GM12878 (cell line): ENCODE measurements around the gene ZNF148. TPM values are rescaled to one million over a fixed set of nuclear protein-coding genes. Genes with fewer than 3 reads are reported as not detected.
"Not testable (repeated sequence)": the region's sequence is repeated elsewhere in the genome, so short reads cannot be mapped to it uniquely, and the experiment has no call there.

ENCODE experiments used
- ATAC-seq: fragments of 200-7000 bp; cut with Tn5 transposase; 3 replicates; pipeline ENCODE4 v1.9.1; 2020; ENCODE audit warnings: mild to moderate bottlenecking, moderate library complexity
- BruUV-seq: library from RNA; stranded (reverse); fragments of 400-500 nt; replicated peaks from 2 replicates; lab custom pipeline; 2021; lab: Mats Ljungman, UMichigan
- CTCF ChIA-PET: fragments of 300-600 bp; sonication (Branson Sonifier 250); formaldehyde crosslinking; extraction: SDS; loops from one replicate; lab custom pipeline; 2021; ENCODE audit warnings: inconsistent platforms; lab: Yijun Ruan, JAX
- POLR2A ChIA-PET: fragments of 350-600 bp; formaldehyde crosslinking; extraction: SDS; loops from one replicate; lab custom pipeline; 2021; ENCODE audit warnings: inconsistent platforms; lab: Charles Lee
- RAD21 ChIA-PET: fragments of 300-600 bp; sonication (Branson Sonifier 250); formaldehyde crosslinking; loops from one replicate; lab custom pipeline; 2023; ENCODE audit warnings: antibody characterized with exemption; ENCODE audit not compliant: unreplicated experiment; lab: Charles Lee
- SMC1A ChIA-PET: fragments of 300-600 bp; sonication (Branson Sonifier 250); formaldehyde crosslinking; loops from one replicate; lab custom pipeline; 2023; ENCODE audit not compliant: unreplicated experiment, uncharacterized antibody; lab: Charles Lee
- DNase-seq: peaks from one replicate; pipeline ENCODE4 v3.0.0-alpha.2; 2011; ENCODE audit warnings: low read depth, low spot score
- FAIRE-seq: peaks from 3 replicates; lab custom pipeline; 2011; peaks lifted over from hg19 to GRCh38; lab: Jason Lieb, UNC
- H2AFZ ChIP-seq: 2 replicates; pipeline ENCODE4 v1.6.0; 2011; ENCODE audit warnings: low read depth, low read length, control low read depth; ENCODE audit not compliant: control insufficient read depth
- H3K27ac ChIP-seq: 2 replicates; pipeline ENCODE4 v1.5.1; 2011; ENCODE audit warnings: control low read depth; ENCODE audit not compliant: control insufficient read depth, insufficient read depth
- H3K27me3 ChIP-seq, 2 experiments: replicated peaks in 1 of 2; 2 replicates each; pipeline versions ENCODE4 v1.6.0 to v1.6.1; 2011; ENCODE audit warnings: low read length in 1 of 2; ENCODE audit not compliant: control insufficient read depth in 2 of 2, insufficient read depth in 2 of 2
- H3K36me3 ChIP-seq, 2 experiments: 2 replicates each; pipeline ENCODE4 v1.5.1; 2011; ENCODE audit warnings: low read length in 1 of 2; ENCODE audit not compliant: control insufficient read depth in 2 of 2, insufficient read depth in 2 of 2
- H3K4me1 ChIP-seq: 2 replicates; pipeline ENCODE4 v1.6.1; 2011; ENCODE audit warnings: mild to moderate bottlenecking, low read length, moderate library complexity, mixed read lengths; ENCODE audit not compliant: control insufficient read depth, insufficient read depth
- H3K4me2 ChIP-seq: 2 replicates; pipeline ENCODE4 v1.6.0; 2011; ENCODE audit warnings: control low read depth; ENCODE audit not compliant: control insufficient read depth, insufficient read depth
- H3K4me3 ChIP-seq: fragments of 200-600 bp; sonication (generic); 2 replicates; pipeline ENCODE4 v1.5.1; 2016
- H3K79me2 ChIP-seq: 2 replicates; pipeline ENCODE4 v1.6.0; 2011; ENCODE audit warnings: low read length; ENCODE audit not compliant: control insufficient read depth, insufficient read depth
- H3K9ac ChIP-seq: 2 replicates; pipeline ENCODE4 v1.8.0; 2011; ENCODE audit warnings: low read length, control low read depth, mixed read lengths; ENCODE audit not compliant: control insufficient read depth, insufficient read depth
- H3K9me3 ChIP-seq: replicated peaks from 3 replicates; pipeline ENCODE4 v1.5.1; 2011; ENCODE audit warnings: mild to moderate bottlenecking, low read length; ENCODE audit not compliant: control insufficient read depth, insufficient read depth
- H4K20me1 ChIP-seq: 2 replicates; pipeline ENCODE4 v1.6.0; 2011; ENCODE audit not compliant: control insufficient read depth, insufficient read depth
- CBX5 ChIP-seq: sonication (generic); IDR thresholded peaks from 2 replicates; pipeline ENCODE4 v1.6.1; 2016; ENCODE audit warnings: low read depth, moderate library complexity, mild to moderate bottlenecking, inconsistent platforms
- CEBPB ChIP-seq, 2 experiments: fragments of 150-350 bp in 1 of 2; IDR thresholded peaks; 2 replicates each; pipeline ENCODE4 v1.6.1; 2012 to 2014; ENCODE audit warnings: low read depth in 2 of 2, low read length in 2 of 2, borderline replicate concordance in 1 of 2, inconsistent platforms in 1 of 2
- JUNB ChIP-seq: IDR thresholded peaks from 2 replicates; pipeline ENCODE4 v1.6.1; 2016; ENCODE audit warnings: antibody characterized with exemption, mild to moderate bottlenecking
- POLR2A ChIP-seq: IDR thresholded peaks from 2 replicates; pipeline ENCODE4 v1.6.1; 2011; ENCODE audit warnings: low read depth, mild to moderate bottlenecking, low read length
- SREBF2 ChIP-seq: IDR thresholded peaks from 2 replicates; pipeline ENCODE4 v1.6.1; 2012; ENCODE audit warnings: mild to moderate bottlenecking, low read length
- TARDBP ChIP-seq: IDR thresholded peaks from 2 replicates; pipeline ENCODE4 v1.6.1; 2016; ENCODE audit warnings: borderline replicate concordance
- WGBS: methylation state at CpG from one replicate; pipeline ENCODE4 v1.1.6; 2016; ENCODE audit warnings: low lambda C conversion rate; ENCODE audit not compliant: insufficient replicate concordance, insufficient coverage; ENCODE audit errors: missing lambda C conversion rate; 5-methylcytosine and 5-hydroxymethylcytosine counted together
- in situ Hi-C: fragments of 300-500 bp; cut with MboI; formaldehyde crosslinking; loops from 9 replicates; pipeline ENCODE4 v1.14.3; 2018; ENCODE audit warnings: mixed read lengths
- intact Hi-C: fragments of 100-400 bp; cut with micrococcal nuclease; formaldehyde crosslinking; loops from one replicate; pipeline ENCODE4 v1.14.2; 2022; ENCODE audit not compliant: unreplicated experiment
- polyA plus RNA-seq, 11 experiments: library from polyadenylated mRNA; depleted of rRNA in 4 of 11; unstranded in 6 of 11; stranded (reverse) in 5 of 11; fragments of >200 nt; fragmentation: Nextera tagmentation in 4 of 11; fragmentation: Illumina TruSeq in 1 of 11; extraction: Ambion mirVana in 4 of 11; extraction: Trizol in 1 of 11; gene quantifications; 1 replicate in 1 of 11; 2 replicates in 10 of 11; pipeline versions ENCODE4 v1.2.1 to v1.2.3, GENCODE V29; 2011 to 2016; ENCODE audit warnings: inconsistent platforms in 2 of 11, missing spikeins in 2 of 11, low read depth in 1 of 11
- total RNA-seq, 4 experiments: library from RNA; depleted of rRNA in 3 of 4; stranded (reverse); fragments of >200 nt in 3 of 4; fragmentation: Illumina TruSeq in 1 of 4; extraction: Trizol in 1 of 4; gene quantifications; 2 replicates each; pipeline versions ENCODE4 v1.2.1 to v1.2.3, GENCODE V29; 2013 to 2021
- TF ChIP-seq, protein P1 (sequence below): fragments of 450-650 bp; IDR thresholded peaks from 2 replicates; pipeline ENCODE4 v1.6.1; 2017; ENCODE audit warnings: mild to moderate bottlenecking

The ZNF148 gene
- total and polyA plus RNA-seq, 10 of the 15 experiments (the other 5 are each of a cell fraction or from before 2014, with no cell fraction given): 8.6 to 40.4 (median 26.7) TPM

DNA sequence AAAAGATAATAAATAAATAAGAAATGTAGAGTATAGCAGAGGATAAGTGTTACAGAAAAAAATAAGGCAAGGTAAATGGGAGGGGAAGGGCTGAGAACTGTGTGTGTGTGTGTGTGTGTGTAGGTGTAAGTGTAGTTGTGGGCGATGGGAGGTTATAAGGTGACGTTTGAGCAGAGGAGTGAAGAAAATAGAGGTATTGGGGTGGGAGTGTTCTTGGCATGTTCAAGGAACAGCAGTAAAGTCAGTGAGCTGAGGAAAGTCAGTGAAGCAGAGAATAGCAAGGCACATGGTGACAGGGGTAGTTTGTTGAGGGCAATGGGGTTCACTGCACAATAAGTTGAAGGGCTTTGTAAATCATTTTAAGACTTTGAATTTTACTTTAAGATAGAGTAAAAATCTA lies 30.9 kb upstream of the ZNF148 start:
- CTCF ChIA-PET: interaction anchor here (0.9 kb wide), 1 partner anchor 179 kb away, joined by 3 read pairs; no protein-coding TSS in a partner anchor

DNA sequence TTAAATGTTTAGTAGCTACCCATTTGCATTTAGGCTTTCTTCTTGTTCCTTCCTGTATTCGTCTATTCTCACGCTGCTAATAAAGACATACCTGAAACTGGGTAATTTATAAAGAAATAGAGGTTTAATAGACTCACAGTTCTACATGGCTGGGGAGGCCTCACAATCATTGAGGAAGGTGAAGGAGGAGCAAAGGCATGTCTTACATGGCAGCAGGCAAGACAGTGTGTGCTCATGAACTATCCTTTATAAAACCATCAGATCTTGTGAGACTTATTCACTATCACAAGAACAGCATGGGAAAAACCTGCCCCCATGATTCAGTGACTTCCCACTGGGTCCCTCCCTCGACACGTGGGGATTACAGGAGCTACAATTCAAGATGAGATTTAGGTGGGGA lies 30.4 kb upstream of the ZNF148 start:
- H4K20me1 ChIP-seq, in situ Hi-C loops, CTCF ChIA-PET, H3K9ac ChIP-seq, BruUV-seq, ATAC-seq, H3K27me3 ChIP-seq, intact Hi-C loops, H3K79me2 ChIP-seq, H3K36me3 ChIP-seq, H3K4me2 ChIP-seq, DNase-seq, H3K9me3 ChIP-seq, H3K4me1 ChIP-seq, H3K4me3 ChIP-seq, POLR2A ChIA-PET, H2AFZ ChIP-seq, FAIRE-seq, H3K27ac ChIP-seq, RAD21 ChIA-PET: not testable (repeated sequence)
- 40% methylated on average over 4 of the region's 4 CpGs for WGBS
- SMC1A ChIA-PET: interaction anchor here (0.7 to 1.5 kb wide), 3 partner anchors 10 to 211 kb away, joined by 3 to 5 read pairs (median 4); no protein-coding TSS in a partner anchor

More for the DNA sequence above, 30.9 kb upstream of the ZNF148 start:
- H2AFZ ChIP-seq: no peak overlapping the region
- TF ChIP-seq JUNB (no peak), TARDBP (no peak), CBX5 (no peak), CEBPB (IDR thresholded peaks at IDR 0.05; ENCODE audit: borderline replicate concordance in 1 of 2, low read depth in 2 of 2, low read length in 2 of 2) (no peak), POLR2A (no peak), SREBF2 (no peak)
- TF ChIP-seq, protein P1, sequence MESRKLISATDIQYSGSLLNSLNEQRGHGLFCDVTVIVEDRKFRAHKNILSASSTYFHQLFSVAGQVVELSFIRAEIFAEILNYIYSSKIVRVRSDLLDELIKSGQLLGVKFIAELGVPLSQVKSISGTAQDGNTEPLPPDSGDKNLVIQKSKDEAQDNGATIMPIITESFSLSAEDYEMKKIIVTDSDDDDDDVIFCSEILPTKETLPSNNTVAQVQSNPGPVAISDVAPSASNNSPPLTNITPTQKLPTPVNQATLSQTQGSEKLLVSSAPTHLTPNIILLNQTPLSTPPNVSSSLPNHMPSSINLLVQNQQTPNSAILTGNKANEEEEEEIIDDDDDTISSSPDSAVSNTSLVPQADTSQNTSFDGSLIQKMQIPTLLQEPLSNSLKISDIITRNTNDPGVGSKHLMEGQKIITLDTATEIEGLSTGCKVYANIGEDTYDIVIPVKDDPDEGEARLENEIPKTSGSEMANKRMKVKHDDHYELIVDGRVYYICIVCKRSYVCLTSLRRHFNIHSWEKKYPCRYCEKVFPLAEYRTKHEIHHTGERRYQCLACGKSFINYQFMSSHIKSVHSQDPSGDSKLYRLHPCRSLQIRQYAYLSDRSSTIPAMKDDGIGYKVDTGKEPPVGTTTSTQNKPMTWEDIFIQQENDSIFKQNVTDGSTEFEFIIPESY: no peak
- RAD21 ChIA-PET: no interaction called here
- FAIRE-seq (no peak), ATAC-seq (no peak; the same call in 2 of the 3 replicates), DNase-seq (no peak)
- no peak overlapping the region for H3K27ac ChIP-seq
- WGBS: 30% methylated on average over 2 of the region's 2 CpGs
- no peak overlapping the region for H3K9ac ChIP-seq
- no peaks in the 10 kb centered on the region for H3K36me3 ChIP-seq
- BruUV-seq: no TSS peak
- SMC1A ChIA-PET: interaction anchor here (1.2 to 1.7 kb wide), 2 partner anchors 14 to 17 kb away, joined by 4 to 6 read pairs; no protein-coding TSS in a partner anchor
- H3K79me2 ChIP-seq: no peaks in the 10 kb centered on the region
- H4K20me1 ChIP-seq: no peaks in the 10 kb centered on the region
- no peak overlapping the region for H3K4me2 ChIP-seq
- H3K4me1 ChIP-seq: no peaks in the 10 kb centered on the region
- intact Hi-C loops (no loop called here), in situ Hi-C loops (no loop called here)
- POLR2A ChIA-PET: no interaction called here
- peaks cover 6% of the 10 kb centered on the region; the same call in 2 of the 3 replicates for H3K9me3 ChIP-seq
- no peaks in the 10 kb centered on the region for H3K27me3 ChIP-seq
- no peak overlapping the region for H3K4me3 ChIP-seq
